Measurements from ENCODE around the gene PID1. TPM values are rescaled to one million over a fixed set of nuclear protein-coding genes. Genes with fewer than 3 reads are reported as not detected.

Gene PID1
- total RNA-seq, 4 donors from 2014 or later: 33.1 to 48.6 (median 39.7) TPM

DNA sequence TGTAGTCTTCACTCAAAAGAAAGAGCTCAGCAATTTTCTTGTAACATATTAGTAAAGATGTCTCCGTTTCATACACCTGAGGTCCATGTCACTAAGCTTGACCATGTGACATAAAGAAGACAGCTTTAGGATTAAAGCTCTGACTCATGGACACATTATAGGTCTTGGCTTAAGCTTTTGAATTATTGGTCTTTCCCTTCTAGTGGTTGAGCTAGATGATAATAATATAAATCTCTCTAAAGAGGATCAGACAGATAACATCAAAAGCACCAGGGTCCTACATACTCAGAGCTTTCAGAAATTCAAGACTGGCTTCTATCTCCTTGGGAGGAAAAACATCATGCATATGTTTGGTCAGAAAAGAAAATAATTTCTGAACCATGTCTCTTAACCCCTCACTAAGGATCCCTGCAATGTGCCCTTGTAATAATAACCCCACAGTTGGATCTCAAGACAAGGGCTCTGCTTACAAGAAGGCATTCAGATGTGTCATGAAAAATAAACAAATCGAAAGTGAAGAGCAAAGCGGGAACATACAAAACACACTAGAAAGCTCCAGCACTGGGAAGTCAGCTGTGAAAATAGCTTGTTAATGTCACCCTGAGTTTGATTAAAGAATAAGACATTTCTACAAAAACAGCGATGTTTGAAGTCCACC lies 174.5 kb downstream of the PID1 start:
- TF ChIP-seq, protein P1, sequence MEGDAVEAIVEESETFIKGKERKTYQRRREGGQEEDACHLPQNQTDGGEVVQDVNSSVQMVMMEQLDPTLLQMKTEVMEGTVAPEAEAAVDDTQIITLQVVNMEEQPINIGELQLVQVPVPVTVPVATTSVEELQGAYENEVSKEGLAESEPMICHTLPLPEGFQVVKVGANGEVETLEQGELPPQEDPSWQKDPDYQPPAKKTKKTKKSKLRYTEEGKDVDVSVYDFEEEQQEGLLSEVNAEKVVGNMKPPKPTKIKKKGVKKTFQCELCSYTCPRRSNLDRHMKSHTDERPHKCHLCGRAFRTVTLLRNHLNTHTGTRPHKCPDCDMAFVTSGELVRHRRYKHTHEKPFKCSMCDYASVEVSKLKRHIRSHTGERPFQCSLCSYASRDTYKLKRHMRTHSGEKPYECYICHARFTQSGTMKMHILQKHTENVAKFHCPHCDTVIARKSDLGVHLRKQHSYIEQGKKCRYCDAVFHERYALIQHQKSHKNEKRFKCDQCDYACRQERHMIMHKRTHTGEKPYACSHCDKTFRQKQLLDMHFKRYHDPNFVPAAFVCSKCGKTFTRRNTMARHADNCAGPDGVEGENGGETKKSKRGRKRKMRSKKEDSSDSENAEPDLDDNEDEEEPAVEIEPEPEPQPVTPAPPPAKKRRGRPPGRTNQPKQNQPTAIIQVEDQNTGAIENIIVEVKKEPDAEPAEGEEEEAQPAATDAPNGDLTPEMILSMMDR (IDR thresholded peaks at IDR 0.05): no peak
- TF ChIP-seq POLR2A (IDR thresholded peaks at IDR 0.05): no peak
- TF ChIP-seq EP300 (IDR thresholded peaks at IDR 0.05): no peak
- no peaks in the 10 kb centered on the region for H3K27me3 ChIP-seq
- no peak overlapping the region for H3K4me3 ChIP-seq
- WGBS, 2 donors: 51 to 70% methylated on average over 4 of the region's 4 CpGs
- no peak for DNase-seq (ENCODE audit: low spot score in 2 of 2)
- no peaks in the 10 kb centered on the region for H3K9me3 ChIP-seq
- no peaks in the 10 kb centered on the region for H3K36me3 ChIP-seq
- no peak overlapping the region for H3K27ac ChIP-seq
- peaks cover 0 to 9% (median 0%) of the 10 kb centered on the region in 4 donors for H3K4me1 ChIP-seq

DNA sequence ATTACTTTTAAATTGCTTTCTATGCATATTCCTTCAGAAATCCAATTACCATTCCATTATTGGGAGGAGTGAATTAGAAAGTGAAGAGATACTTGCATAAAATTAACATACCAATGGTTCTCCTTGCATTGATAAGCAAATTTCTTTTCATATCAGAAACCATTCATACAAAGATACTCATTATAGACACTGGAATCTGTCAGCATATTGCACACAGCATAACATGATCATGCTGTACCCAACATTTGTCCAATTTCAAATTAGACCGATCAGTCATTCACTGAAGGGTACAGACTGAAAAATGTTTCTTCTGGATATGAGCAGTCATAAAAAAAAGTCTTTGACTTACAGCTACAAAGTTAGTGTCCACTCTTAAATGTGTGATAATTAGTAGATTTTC lies 175.6 kb downstream of the PID1 start:
- no peaks in the 10 kb centered on the region for H3K36me3 ChIP-seq
- H3K9me3 ChIP-seq: no peaks in the 10 kb centered on the region
- WGBS, 2 donors: 93 to 95% methylated on average over 1 of the region's 1 CpG
- H3K4me1 ChIP-seq: peaks cover 0 to 9% (median 0%) of the 10 kb centered on the region in 4 donors
- DNase-seq (ENCODE audit: low spot score in 2 of 2): no peak
- H3K27me3 ChIP-seq: no peaks in the 10 kb centered on the region
- no peak overlapping the region for H3K4me3 ChIP-seq
- TF ChIP-seq, protein P1 (IDR thresholded peaks at IDR 0.05): no peak
- no peak for TF ChIP-seq EP300 (IDR thresholded peaks at IDR 0.05)
- TF ChIP-seq POLR2A (IDR thresholded peaks at IDR 0.05): no peak
- no peak overlapping the region for H3K27ac ChIP-seq

DNA sequence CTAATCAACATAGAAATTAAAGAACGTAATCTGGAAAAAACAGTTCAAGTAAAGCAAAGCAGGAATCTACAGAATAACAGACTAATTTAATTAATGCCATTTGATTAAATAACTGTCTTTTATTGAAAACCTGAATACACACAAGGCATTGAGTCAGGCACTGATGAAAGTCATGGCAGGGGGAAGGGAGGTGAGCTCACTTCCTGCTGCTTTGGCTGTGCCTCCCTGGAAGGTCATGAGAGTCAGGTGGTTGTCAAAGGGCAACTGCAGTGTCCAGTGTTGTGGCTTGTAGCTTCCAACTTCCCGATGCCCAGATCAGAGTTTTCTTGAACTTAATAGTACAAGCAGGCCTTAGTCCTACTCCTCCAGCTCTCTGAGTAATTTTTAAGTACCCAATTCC lies 180.9 kb downstream of the PID1 start:
- Histone ChIP-seq H3K27ac (no peak overlapping the region), H3K4me1 (peaks cover 0 to 9% (median 0%) of the 10 kb centered on the region in 4 donors), H3K36me3 (no peaks in the 10 kb centered on the region), H3K4me3 (no peak overlapping the region), H3K27me3 (no peaks in the 10 kb centered on the region), H3K9me3 (no peaks in the 10 kb centered on the region)
- DNase-seq (ENCODE audit: low spot score in 2 of 2): no peak
- TF ChIP-seq EP300 (IDR thresholded peaks at IDR 0.05): no peak
- TF ChIP-seq, protein P1 (IDR thresholded peaks at IDR 0.05): no peak
- TF ChIP-seq POLR2A (IDR thresholded peaks at IDR 0.05): no peak
- WGBS, 2 donors: 45 to 53% methylated on average over 2 of the region's 2 CpGs

DNA sequence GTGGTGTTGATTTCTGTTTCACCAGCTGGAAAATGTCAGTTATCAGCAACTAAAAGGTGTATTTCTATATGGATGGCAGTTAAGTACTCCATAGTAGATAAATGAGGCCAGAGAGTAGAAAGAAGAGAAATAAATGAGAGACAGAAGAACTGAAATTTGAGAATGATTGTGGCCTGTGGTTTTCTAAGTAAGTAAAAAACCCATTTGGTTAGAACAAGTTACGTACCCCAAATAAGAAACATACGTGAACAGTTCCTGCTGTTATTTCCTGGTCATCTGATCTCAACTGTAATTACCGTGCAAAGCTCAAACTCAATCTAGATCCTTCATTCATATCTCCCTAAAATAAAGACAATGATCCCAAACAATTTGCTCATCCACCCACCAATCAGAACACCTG lies 181.3 kb downstream of the PID1 start:
- Histone ChIP-seq H3K4me1 (peaks cover 0 to 9% (median 0%) of the 10 kb centered on the region in 4 donors), H3K27ac (no peak overlapping the region), H3K36me3 (no peaks in the 10 kb centered on the region), H3K27me3 (no peaks in the 10 kb centered on the region), H3K4me3 (no peak overlapping the region), H3K9me3 (no peaks in the 10 kb centered on the region)
- DNase-seq (ENCODE audit: low spot score in 2 of 2): no peak
- 59 to 69% methylated on average over 3 of the region's 3 CpGs for WGBS, 2 donors
- TF ChIP-seq EP300 (IDR thresholded peaks at IDR 0.05): no peak
- TF ChIP-seq, protein P1 (IDR thresholded peaks at IDR 0.05): no peak

DNA sequence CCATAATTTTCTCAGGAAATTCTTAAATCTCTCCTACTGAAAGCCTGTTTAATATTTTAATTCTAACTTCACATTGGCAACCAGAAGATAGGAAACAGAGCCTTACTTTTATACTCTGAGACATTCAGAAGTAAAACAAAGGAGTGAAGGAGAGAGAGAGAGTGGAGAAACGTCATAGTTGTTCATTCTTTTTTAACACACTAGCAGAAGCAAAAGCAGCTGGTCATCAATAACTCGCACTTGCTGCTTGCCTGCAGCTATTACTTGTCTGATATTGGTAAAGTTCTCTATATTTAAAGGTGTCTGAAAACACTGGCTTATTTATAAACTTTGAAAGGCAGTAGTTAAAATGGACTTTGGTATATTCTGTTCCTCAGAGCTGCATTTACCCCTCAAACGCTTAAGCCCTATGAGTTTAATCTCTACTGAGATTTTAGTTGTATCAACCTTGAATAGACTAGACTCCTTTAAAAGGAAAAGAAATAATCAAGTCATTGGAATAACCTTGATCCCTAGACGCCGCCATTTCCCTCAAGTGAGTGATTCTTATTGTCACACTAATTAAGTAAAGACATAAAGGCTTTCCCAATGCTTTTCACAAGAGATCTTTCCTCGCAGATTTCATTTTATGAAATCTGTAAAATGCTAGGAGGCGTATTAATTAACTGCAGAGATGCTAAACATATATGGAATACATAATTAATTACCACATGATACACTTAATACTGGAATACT lies 182.0 kb downstream of the PID1 start:
- Histone ChIP-seq H3K36me3 (no peaks in the 10 kb centered on the region), H3K27ac (no peak overlapping the region), H3K9me3 (no peaks in the 10 kb centered on the region), H3K4me3 (no peak overlapping the region), H3K4me1 (peaks cover 0 to 9% (median 0%) of the 10 kb centered on the region in 4 donors), H3K27me3 (no peaks in the 10 kb centered on the region)
- DNase-seq (ENCODE audit: low spot score in 2 of 2): no peak
- TF ChIP-seq, protein P1 (IDR thresholded peaks at IDR 0.05): no peak
- TF ChIP-seq EP300 (IDR thresholded peaks at IDR 0.05): no peak
- no peak for TF ChIP-seq POLR2A (IDR thresholded peaks at IDR 0.05)
- WGBS, 2 donors: 55 to 58% methylated on average over 7 of the region's 7 CpGs
